ENCODE results near the gene OTOGL.
"Not testable (repeated sequence)": the region's sequence is repeated elsewhere in the genome, so short reads cannot be mapped to it uniquely, and the experiment has no call there.

OTOGL gene

DNA sequence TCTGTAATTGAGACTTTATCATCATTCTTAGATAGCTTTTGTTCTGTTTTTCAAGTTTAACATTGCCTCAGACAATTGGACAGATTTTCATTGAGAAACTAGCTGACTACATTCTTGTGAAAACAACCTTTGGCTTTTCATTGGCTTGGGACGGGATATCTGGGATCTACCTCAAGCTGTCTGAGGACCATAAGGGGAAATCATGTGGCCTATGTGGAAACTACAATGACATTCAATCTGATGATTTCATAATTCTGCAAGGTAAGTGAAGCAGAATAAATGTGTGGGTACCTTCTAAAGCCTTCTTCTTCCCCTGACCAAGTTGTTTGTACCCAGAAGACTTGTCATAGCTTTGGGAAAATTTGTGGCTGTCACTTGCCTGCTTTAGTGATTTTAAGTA, 133.5 kb downstream of the OTOGL start:
- DNase-seq, result no peak

DNA sequence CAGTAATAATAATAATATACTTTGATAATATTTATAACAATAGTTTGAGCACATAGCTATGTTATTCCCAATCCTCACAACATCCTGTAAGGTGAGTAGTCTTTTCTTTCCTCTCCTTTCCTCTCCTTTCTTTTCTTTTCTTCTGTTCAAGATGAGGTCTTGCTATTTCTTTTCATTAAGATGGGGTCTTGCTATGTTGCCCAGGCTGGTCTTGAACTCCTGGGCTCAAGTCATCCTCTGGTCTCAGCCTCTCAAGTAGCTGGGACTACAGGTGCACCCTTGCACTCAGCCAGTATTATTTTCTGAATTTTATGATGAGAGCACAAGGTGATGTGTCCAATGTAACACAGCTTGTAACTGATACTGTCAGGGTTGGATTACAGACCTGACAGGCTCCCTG, 134.6 kb downstream of the OTOGL start:
- DNase-seq, result no peak

DNA sequence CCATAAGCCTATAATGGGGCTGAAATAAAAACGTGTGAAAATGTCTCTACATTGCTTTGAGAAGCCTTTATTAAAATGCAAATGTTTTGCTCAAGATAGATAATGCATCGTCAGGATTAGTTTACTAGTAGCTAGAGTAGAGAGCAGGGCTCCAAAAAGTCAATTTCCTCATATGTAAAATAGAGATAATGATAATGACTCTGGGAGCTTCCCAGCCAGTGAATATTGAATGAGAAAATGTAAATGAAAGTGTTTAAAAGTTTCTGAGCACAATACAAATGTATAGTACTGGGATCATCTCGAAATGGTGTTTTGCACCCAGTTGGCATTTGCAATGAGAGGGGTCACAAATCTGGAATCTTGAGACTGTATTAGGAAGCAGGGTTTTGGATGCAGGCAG, 135.3 kb downstream of the OTOGL start:
- no peak for DNase-seq

DNA sequence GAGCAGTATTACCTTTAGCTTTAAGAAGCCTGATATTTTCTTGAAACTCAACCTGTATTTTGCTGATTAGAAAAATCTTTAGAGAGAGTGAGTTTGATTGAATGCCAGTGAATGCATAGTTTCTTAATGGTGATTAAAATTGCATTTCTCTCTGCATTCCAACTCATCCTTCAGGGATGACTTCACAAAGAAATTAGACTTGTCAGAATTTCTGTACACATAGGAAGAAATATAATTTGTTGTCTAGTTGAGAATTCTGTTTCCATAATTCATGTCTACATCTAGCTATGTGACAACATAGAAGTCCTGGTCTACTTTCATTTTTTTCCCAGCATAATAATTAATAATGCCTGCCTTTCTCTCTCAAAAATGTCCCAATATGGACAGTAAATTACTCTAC, 136.6 kb downstream of the OTOGL start:
- DNase-seq, result no peak

DNA sequence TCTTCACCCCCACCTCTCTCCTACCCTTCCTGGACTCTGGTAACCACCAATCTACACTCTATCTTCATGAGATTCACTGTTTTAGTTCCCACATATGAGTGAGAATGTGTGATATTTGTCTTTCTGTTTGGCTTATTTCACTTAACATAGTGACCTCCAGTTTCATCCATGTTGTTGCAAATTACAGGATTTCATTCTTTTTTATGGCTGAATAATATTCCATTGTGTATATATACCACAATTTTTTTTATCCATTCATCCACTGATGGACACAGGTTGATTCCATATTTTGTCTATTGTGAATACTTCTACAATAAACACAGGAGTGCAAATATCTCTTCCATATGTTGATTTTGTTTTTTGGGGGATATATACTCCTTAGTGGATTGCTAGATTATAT, 140.5 kb downstream of the OTOGL start:
- no peak for DNase-seq

DNA sequence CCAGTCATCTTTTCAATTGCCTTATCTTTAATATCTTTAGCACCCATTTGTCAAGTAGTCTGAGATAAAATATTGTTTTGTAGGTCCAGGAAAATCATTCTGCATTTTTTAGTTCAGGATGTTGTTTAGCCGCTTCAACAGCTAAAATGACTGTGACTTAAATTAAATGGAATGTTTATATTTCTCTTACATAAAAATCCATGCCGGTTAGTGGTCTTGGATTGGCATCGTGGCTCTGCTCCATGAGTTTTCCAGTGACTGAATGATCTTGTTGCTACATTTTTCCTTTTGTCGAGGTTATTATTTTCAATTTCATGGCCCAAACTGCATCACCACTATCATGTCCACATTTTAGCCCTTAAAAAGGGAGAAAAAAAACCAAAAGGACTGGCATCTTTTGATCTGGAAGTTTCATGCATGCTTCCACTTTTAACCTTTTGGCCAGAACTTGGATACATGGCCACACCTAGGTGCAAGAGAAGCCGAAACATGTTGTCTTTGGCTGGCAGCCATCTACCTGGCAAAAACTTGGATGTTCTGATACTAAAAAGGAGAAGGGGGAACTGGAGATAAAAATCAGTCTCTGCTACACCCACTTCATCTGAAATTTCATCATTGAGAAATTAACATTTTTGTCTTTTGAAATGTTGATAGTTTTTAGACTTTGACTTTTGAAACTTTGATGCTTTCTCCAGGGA, 142.4 kb downstream of the OTOGL start:
- no peak for DNase-seq

DNA sequence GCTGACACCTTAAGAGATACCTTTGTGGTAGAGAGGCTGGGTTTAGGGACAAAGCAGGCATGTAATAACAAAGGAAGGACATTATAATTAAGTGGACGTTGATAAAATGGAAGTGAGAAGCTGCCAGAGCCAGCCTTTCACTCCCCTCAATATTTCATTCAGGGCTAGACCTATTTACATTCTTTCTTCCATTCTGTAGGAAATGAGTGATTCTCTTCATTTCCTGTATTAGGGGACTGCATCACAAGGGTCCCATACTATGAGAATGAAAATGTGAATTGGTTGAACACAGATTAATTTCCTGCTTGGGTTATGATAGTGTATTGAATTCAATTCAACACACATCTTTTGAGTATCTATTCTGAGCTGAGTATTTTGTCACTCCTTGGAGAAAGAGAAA, 143.0 kb downstream of the OTOGL start:
- no peak for DNase-seq

DNA sequence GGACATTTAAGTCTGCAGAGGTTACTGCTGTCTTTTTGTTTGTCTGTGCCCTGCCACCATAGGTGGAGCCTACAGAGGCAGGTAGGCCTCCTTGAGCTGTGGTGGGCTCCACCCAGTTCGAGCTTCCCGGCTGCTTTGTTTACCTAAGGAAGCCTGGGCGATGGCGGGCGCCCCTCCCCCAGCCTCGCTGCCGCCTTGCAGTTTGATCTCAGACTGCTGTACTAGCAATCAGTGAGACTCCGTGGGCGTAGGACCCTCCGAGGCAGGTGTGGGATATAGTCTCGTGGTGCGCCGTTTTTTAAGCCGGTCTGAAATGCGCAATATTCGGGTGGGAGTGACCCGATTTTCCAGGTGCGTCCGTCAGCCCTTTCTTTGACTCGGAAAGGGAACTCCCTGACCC, 150.2 kb downstream of the OTOGL start:
- DNase-seq, result not testable (repeated sequence)

DNA sequence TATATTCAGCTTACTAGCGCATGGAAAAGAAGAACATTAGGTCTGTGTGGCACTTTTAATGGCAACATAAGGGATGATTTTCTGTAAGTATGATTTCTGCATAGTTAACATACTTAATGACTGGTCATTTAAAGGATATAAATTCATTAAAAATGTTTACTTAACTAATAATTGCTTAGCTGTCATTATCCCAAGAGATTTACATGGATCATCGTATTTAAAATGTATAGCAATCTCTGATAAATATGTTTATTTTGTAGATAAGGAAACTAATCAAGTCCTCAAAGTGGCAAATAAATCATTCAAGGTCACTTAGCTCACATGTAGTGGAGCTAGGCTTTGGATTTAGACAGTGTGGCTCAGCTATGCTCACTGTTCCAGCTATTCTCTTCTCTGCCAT, 158.6 kb downstream of the OTOGL start:
- no peak for DNase-seq

DNA sequence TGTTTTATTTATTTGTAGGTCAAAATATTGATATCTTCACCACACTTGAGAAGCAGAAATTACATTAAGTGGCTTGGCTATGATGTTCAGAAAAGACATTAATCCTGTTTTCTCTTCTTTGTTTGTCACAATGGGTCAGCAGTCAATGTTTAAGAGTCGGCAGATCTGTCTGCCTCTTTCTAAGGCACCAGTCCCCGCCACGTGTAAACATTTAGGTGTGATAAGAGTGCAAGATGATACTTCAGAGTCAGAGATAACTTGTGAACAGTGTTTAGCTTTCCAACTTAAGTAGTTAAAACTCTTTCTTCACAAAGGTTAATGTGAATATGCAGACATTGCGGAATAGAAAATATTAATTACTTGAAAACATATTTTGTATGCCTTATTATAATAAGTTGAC, 160.9 kb downstream of the OTOGL start:
- DNase-seq, result no peak

DNA sequence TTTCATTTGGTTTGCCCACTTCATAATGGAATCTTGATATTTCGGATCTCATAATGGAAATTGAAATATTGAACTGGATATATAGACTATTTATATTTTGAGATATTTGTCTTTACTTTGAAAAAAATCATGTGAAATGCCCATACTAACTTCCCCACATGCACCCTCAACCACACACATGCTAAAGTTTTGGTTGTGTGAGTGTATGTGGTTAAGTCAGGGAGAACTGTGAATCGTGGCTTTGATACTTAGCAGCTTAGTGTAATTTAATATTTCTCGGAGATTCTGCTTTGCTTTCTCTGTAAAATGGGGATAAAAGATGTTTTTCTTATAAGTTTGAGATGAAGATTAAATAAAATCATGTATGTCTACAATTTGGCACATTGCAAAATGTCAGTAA, 162.1 kb downstream of the OTOGL start:
- no peak for DNase-seq

DNA sequence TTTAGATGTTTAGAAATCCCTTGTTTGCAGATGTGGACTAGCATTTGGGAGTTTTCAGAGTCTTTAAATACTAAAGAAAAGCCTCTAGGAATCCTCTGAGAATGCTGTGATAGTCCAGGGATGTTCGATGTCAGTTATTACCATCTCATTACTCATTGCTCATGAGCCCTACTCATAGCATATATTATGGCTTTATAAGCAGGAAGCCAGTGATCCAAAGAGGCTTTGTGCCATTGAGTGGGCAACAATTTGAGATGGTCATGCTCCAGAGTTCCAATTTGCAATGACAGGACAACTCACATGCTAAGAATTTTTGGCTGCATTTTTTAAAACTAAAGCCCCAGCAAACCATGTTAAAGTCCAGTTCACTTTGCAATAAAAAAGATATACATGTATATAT, 163.0 kb downstream of the OTOGL start:
- DNase-seq, result no peak

DNA sequence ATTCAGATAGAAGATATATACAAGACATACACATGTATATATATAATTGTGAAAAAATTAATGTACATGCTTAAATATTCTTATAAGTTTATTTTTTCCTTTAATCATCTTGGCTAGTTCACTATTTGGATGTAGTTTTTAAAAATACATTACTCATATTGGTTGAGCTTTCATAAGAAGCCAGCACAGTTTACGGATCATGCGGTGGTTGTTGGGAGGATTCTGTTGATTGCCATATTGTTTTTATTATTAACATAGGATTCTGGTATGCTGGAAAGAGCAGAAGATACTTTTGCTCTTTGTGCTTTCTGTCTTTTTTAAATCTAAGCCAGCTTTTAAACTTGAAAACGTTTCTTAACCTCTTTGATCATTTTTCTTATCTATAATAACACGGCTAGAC, 163.4 kb downstream of the OTOGL start:
- no peak for DNase-seq

DNA sequence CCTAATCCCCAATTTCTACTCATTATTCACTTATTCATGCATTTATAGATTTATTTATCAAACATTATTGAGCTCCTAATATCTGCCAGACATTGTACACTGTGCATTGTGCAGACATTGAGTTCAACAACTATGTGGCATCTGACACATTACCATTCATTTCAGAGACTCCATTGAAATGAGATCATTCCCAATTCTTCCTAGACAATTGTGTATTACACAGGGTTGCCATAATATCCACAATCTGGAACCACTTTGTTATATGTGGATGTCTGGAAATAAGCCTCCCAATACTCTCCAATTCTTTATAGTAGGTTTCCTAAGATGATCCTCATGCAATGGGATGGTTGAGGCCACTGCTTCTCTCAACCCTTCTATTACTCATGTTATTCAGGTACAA, 165.0 kb downstream of the OTOGL start:
- no peak for DNase-seq

DNA sequence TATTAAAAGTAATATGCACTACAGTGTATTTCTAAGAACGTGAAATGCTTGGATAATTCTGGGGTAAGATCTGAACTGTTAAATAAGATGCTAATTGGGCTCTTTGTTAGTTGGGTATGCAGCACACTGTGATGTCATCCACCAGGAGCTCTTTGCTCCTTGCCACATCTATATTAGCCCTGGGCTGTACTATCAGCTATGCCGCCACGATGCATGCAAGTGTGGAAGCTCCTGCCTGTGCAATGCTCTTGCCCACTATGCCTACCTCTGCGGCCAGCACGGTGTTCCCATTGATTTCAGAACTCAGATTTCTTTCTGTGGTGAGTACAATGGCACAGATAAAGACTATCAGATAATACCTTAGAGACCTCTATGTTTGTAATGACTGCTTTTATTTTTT, 165.6 kb downstream of the OTOGL start:
- DNase-seq, result no peak

DNA sequence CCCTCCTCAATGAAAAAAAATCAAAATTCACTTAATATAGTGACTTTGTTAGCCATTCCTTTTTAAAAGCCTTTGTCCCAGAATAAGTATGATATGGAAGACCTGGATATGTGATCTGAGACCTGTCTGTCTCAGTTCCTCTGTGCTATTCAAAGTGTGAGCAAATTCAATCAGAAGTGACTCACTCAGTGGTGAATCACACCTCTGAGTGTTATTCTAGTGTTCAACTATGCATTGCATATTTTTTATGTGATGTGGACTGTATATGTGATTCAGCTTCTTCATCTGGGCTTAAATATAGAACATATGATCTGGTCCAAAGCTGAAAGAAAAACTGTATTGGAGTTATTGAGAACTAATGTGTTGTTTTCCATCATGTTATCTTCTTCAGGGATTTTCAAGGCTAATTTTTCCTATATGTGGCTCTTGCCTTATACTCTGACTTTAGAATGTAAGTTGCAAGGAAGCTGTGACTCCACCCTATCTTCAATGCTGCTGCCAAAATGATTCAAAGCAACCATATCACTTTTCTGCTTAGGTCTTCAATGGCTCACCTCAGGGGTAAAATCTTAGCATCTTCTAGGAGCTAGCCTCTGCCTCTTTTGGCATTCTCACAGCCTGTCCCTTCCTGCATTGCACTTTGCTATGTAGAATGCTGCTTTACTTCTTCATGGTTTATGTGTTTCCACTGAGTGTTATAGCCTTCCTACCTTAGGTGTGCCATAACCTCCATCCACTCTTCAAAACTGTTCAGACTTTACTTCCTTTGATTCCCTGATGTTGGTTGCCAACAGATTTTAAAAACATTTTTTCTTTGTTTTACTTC, 169.8 kb downstream of the OTOGL start:
- DNase-seq, result no peak

DNA sequence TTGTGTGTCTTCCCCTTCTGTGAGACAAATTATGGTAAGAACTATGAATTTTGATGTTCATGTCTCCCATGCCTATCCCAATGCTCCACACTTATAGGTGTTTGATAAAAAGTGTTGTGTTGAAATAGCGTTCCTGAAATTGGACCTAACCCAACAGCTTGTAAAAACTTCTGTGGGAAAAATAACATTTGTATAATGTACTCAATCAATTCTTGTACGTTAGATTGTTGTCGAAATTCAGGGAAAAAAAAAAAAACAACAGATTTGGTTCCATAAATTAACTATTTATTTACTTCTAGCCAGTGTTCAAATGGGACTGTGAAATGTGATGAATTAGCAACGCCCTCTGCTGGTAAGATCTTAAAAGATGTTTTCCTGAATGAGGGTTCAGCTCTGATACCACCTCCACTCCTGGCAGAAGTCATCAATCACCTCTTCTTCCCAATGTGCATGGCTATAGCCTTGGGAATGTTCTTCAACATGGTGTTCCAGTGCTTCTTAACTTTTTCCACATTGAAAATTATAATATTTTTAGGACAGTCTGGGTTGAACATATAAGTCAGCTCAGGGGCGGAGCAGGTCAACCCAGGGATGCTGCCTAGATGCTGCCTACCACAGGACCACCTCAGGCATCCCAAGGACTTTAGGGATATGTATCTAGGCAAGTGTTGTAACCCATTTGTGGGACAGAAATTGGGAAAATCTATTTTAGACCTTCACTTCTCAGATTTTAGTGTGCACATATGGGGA, 170.6 kb downstream of the OTOGL start:
- no peak for DNase-seq

DNA sequence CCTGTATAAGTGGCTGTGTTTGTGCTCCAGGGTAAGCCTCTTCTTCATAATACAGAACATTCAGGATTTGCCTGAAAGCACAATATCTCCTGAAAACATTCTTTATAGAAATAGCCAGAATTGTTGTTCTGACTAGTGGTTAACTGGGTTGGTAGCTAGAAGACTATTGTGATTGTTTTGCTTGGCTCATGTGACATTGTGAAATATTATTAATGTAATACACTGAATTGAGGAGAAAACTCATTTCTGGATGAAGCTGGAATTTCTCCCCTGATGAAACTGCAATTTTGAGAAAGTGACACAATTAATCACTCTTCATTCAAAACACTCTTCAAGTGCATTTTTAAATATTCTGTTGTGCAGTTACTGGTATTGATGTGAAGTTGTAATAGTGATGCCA, 172.4 kb downstream of the OTOGL start:
- DNase-seq, result no peak

DNA sequence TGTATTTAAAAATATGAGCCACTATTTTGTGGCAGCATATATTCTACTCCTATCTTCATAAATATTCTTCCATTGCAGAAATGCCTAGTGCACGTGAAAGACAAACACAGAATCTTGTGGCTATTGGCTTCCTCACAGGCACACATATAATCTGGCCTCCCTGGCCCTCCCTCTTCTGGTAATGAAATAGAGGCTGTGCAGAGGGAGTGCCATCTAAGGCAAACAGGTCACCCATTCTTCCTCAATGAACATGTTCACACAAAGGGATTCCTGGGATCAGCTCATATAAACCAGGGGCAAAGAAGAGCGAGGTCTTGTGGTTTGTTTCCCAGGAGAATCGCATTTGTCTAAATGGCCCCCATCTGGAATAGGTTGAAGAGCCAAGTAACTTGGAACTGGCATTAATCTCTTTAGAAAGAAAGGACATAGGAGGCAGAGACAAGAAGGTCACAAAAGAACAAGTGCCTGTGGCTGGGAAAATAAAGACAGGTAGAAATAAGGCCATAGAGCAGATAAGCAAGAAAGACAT, 173.1 kb downstream of the OTOGL start:
- no peak for DNase-seq

DNA sequence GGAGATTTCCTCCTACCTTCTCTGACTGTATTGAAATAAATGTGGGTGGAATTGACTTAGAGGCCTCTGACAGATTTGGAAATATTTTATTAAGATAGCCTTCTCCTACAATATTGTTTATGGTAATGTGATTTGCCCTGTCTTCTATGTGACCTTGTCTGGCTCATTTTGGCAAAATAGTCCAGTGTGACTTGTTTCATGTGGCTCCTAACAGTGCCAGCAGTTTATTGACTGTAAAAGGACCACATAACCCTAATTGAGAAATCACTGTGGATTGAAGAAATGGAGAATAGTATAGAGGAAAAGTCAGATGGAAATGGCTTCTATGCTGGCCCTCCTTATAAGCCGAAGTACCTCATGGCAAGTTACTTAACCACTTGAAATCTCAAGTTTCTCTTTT, 173.8 kb downstream of the OTOGL start:
- no peak for DNase-seq

DNA sequence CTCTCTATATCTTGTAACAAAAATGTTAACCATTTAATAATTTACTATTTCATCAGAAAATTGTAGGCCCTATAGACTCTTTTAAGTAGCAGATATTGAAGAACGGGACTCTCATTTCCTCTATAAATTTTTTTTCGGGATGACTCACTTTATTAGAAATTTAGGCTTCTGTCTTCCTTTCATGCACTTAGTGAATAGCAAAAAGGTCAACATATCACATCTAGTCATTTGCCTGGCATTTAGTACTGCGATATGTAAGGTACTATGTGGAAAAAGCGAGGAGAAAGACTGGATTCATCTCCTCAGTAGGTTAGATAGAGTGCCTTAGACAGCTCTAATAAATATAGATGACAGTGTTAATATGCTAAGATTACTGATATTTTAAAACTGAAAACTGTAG, 178.4 kb downstream of the OTOGL start:
- DNase-seq, result no peak

DNA sequence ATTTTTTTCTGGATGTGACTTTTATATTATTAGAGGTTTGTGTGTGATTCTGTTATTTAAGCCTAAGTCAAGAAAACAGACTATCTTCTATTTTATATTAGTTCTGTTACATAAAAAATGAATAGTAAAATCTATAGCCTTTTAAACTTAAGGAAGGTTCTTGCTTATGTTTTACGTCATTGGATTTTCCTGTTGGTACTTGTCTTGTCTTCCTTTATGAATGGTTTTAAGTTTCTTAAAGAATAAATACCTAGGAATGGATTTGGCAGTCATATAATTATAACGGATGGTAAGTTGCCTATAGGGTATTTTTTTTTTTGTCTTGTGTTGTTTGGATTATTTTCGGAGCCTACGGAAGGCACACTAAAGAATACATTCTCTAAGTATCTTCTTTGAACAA, 182.9 kb downstream of the OTOGL start:
- DNase-seq, result no peak

DNA sequence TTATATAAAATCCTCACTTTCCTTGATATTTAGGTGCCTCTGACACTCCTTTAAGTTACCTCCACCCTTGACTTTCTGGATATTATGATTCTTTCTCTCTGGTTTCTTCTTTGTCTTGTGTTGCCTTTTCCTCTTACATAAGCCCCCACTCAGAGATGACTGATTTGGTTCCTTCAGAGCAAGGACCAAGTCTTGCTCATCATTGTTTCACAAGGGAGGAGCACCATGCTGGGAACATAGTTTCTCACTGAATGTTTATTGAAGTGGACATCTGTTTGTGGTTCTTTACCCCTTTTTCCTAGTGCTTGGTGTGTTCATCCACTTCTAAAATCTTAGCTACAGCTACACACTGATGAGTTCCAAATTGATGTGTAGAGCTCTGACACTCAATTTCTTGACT, 183.4 kb downstream of the OTOGL start:
- no peak for DNase-seq

Data from SIG-M5 (cell line).